DMS79 treated with DMSO at 0.1 percent for 48 hours (cell line): Measurements from ENCODE around the gene INAFM1.
"Not testable (repeated sequence)": the region's sequence is repeated elsewhere in the genome, so short reads cannot be mapped to it uniquely, and the experiment has no call there.

ENCODE experiments used
- DNase-seq: peaks from one replicate; lab custom pipeline; 2025; lab: John Stamatoyannopoulos, UW

Gene INAFM1

GRCh38 chr19:47268028-47268427, 6.7 kb upstream of the INAFM1 start:
- DNase-seq = no peak

GRCh38 chr19:47269596-47269995, 5.1 kb upstream of the INAFM1 start:
- DNase-seq = no peak

GRCh38 chr19:47270408-47270807, 4.3 kb upstream of the INAFM1 start:
- no peak for DNase-seq

GRCh38 chr19:47271949-47272348, 2.7 kb upstream of the INAFM1 start:
- no peak for DNase-seq

GRCh38 chr19:47272448-47273312, 2.0 kb upstream of the INAFM1 start:
- DNase-seq = no peak

GRCh38 chr19:47273313-47274070, 1.2 kb upstream of the INAFM1 start:
- DNase-seq = peak; percentile 80

- DNase-seq = peak; percentile 8
Measured at GRCh38 chr19:47274891-47275761, 441 bp downstream of the INAFM1 start.

GRCh38 chr19:47275791-47276461, 1.2 kb downstream of the INAFM1 start:
- DNase-seq = no peak

- not testable (repeated sequence) for DNase-seq
Measured at GRCh38 chr19:47276513-47276912, 1.8 kb downstream of the INAFM1 start.

GRCh38 chr19:47280183-47280797, 5.6 kb downstream of the INAFM1 start:
- DNase-seq = no peak

GRCh38 chr19:47283405-47284059, 8.8 kb downstream of the INAFM1 start:
- no peak for DNase-seq

- DNase-seq = peak; percentile 28
Measured at GRCh38 chr19:47284324-47284899, 9.7 kb downstream of the INAFM1 start.

GRCh38 chr19:47296036-47296435, 21.4 kb downstream of the INAFM1 start:
- DNase-seq = peak; percentile 82

- DNase-seq = not testable (repeated sequence)
Measured at GRCh38 chr19:47300867-47301266, 26.2 kb downstream of the INAFM1 start.

GRCh38 chr19:47302249-47302648, 27.6 kb downstream of the INAFM1 start:
- DNase-seq = no peak

GRCh38 chr19:47303966-47304365, 29.3 kb downstream of the INAFM1 start:
- no peak for DNase-seq

- DNase-seq = peak; percentile 25
Measured at GRCh38 chr19:47305309-47305751, 30.6 kb downstream of the INAFM1 start.

GRCh38 chr19:47306303-47306702, 31.6 kb downstream of the INAFM1 start:
- no peak for DNase-seq

GRCh38 chr19:47309038-47309437, 34.4 kb downstream of the INAFM1 start:
- DNase-seq = no peak

- DNase-seq = no peak
Measured at GRCh38 chr19:47309608-47310007, 34.9 kb downstream of the INAFM1 start, which contains the start of gene C5AR1. Gene C5AR1, plus strand, starts transcription at chr19:47309861. Its CDS starts 35 bp downstream, at chr19:47309896.
